HepG2 (cell line): ENCODE data around the gene NDUFS2. TPM values are rescaled to one million over a fixed set of nuclear protein-coding genes. Genes with fewer than 3 reads are reported as not detected.

ENCODE experiments used
- ARNT ChIP-seq: fragments of 450-650 bp; IDR thresholded peaks from 2 replicates; pipeline ENCODE4 v1.6.1; 2017
- CAMTA2 ChIP-seq: sonication (generic); formaldehyde crosslinking; IDR thresholded peaks from 2 replicates; pipeline ENCODE4 v1.4.0; 2020; ENCODE audit warnings: mild to moderate bottlenecking, missing genetic modification reagents, borderline replicate concordance
- ETV6 ChIP-seq: sonication (generic); formaldehyde crosslinking; conservative IDR thresholded peaks from 2 replicates; pipeline ENCODE4 v1.4.0; 2020; ENCODE audit warnings: missing genetic modification reagents
- GFI1 ChIP-seq: sonication (generic); formaldehyde crosslinking; IDR thresholded peaks from 2 replicates; pipeline ENCODE4 v1.5.0; 2020; ENCODE audit warnings: missing genetic modification reagents, mild to moderate bottlenecking, borderline replicate concordance
- GLI4 ChIP-seq: sonication (generic); formaldehyde crosslinking; IDR thresholded peaks from 2 replicates; pipeline ENCODE4 v1.5.1; 2020; ENCODE audit warnings: missing genetic modification reagents, mild to moderate bottlenecking, moderate library complexity, borderline replicate concordance
- MAFF ChIP-seq: IDR thresholded peaks from 2 replicates; pipeline ENCODE4 v1.6.1; 2011; ENCODE audit warnings: low read depth, low read length, improper control_type of control experiment
- MED13 ChIP-seq: sonication (generic); formaldehyde crosslinking; IDR thresholded peaks from 2 replicates; pipeline ENCODE4 v1.5.0; 2020; ENCODE audit warnings: missing genetic modification reagents
- SMAD3 ChIP-seq: sonication (generic); formaldehyde crosslinking; IDR thresholded peaks from 2 replicates; pipeline ENCODE4 v1.4.0; 2020; ENCODE audit warnings: missing genetic modification reagents
- THAP11 ChIP-seq: IDR thresholded peaks from 2 replicates; pipeline ENCODE4 v1.6.1; 2016; ENCODE audit warnings: missing biosample characterization, missing genetic modification reagents
- TMF1 ChIP-seq: sonication (generic); formaldehyde crosslinking; IDR thresholded peaks from 2 replicates; pipeline ENCODE4 v1.8.1; 2022; ENCODE audit warnings: low read depth, missing genetic modification reagents
- ZFX ChIP-seq: sonication (generic); formaldehyde crosslinking; IDR thresholded peaks from 2 replicates; pipeline ENCODE4 v1.4.0; 2020; ENCODE audit warnings: mild to moderate bottlenecking, low read depth, missing genetic modification reagents, moderate library complexity
- ZMYM2 ChIP-seq: sonication (generic); formaldehyde crosslinking; IDR thresholded peaks from 2 replicates; pipeline ENCODE4 v1.8.0; 2022; ENCODE audit warnings: mild to moderate bottlenecking, missing genetic modification reagents
- ZNF207 ChIP-seq: fragments of 450-650 bp; IDR thresholded peaks from 2 replicates; pipeline ENCODE4 v1.6.1; 2016; ENCODE audit warnings: antibody characterized with exemption, borderline replicate concordance
- ZNF253 ChIP-seq: sonication (generic); formaldehyde crosslinking; IDR thresholded peaks from 2 replicates; pipeline ENCODE4 v1.8.0; 2022; ENCODE audit warnings: mild to moderate bottlenecking, missing genetic modification reagents, borderline replicate concordance
- ZNF660 ChIP-seq: sonication (generic); formaldehyde crosslinking; IDR thresholded peaks from 2 replicates; pipeline ENCODE4 v1.5.1; 2020; ENCODE audit warnings: mild to moderate bottlenecking, low read depth, missing genetic modification reagents, borderline replicate concordance
- polyA plus RNA-seq, 8 experiments: library from polyadenylated mRNA; depleted of rRNA in 3 of 8; stranded (reverse) in 7 of 8; unstranded in 1 of 8; fragments of >200 nt; fragmentation: Illumina TruSeq in 4 of 8; extraction: Trizol in 4 of 8; gene quantifications; 2 replicates each; pipeline versions ENCODE4 v1.2.1 to v1.2.3, GENCODE V29; 2011 to 2016; ENCODE audit warnings: low read depth in 4 of 8, missing spikeins in 1 of 8, mixed read lengths in 1 of 8; ENCODE audit not compliant: insufficient read depth in 1 of 8
- total RNA-seq, 5 experiments: library from RNA; depleted of rRNA; stranded (reverse); fragments of >200 nt; fragmentation: Illumina TruSeq; extraction: Trizol; gene quantifications; 2 replicates each; pipeline ENCODE4 v1.2.3, GENCODE V29; 2016; ENCODE audit warnings: low read depth in 1 of 5
- TF ChIP-seq, protein P1 (sequence below): IDR thresholded peaks from 2 replicates; pipeline ENCODE4 v1.6.1; 2016; ENCODE audit warnings: mild to moderate bottlenecking
- TF ChIP-seq, protein P2 (sequence below): sonication (generic); formaldehyde crosslinking; conservative IDR thresholded peaks from 2 replicates; pipeline ENCODE4 v1.4.0; 2020; ENCODE audit warnings: mild to moderate bottlenecking, missing genetic modification reagents, moderate library complexity
- TF ChIP-seq, protein P3 (sequence below): sonication (generic); formaldehyde crosslinking; IDR thresholded peaks from 2 replicates; pipeline ENCODE4 v1.4.0; 2020; ENCODE audit warnings: missing genetic modification reagents
- TF ChIP-seq, protein P4 (sequence below): sonication (generic); formaldehyde crosslinking; IDR thresholded peaks from 2 replicates; pipeline ENCODE4 v1.4.0; 2020; ENCODE audit warnings: mild to moderate bottlenecking, missing genetic modification reagents
- TF ChIP-seq, protein P5 (sequence below): sonication (generic); formaldehyde crosslinking; IDR thresholded peaks from 2 replicates; pipeline ENCODE4 v1.5.0; 2020; ENCODE audit warnings: missing genetic modification reagents, mild to moderate bottlenecking, borderline replicate concordance
- TF ChIP-seq, protein P6 (sequence below): sonication (generic); formaldehyde crosslinking; IDR thresholded peaks from 2 replicates; pipeline ENCODE4 v1.8.0; 2022; ENCODE audit warnings: missing genetic modification reagents, mild to moderate bottlenecking, inconsistent platforms, borderline replicate concordance

NDUFS2 gene
- total and polyA plus RNA-seq, 2 of the 13 experiments (the other 11 are each of a cell fraction or from before 2014, with no cell fraction given), result 89.9 to 118 TPM

DNA sequence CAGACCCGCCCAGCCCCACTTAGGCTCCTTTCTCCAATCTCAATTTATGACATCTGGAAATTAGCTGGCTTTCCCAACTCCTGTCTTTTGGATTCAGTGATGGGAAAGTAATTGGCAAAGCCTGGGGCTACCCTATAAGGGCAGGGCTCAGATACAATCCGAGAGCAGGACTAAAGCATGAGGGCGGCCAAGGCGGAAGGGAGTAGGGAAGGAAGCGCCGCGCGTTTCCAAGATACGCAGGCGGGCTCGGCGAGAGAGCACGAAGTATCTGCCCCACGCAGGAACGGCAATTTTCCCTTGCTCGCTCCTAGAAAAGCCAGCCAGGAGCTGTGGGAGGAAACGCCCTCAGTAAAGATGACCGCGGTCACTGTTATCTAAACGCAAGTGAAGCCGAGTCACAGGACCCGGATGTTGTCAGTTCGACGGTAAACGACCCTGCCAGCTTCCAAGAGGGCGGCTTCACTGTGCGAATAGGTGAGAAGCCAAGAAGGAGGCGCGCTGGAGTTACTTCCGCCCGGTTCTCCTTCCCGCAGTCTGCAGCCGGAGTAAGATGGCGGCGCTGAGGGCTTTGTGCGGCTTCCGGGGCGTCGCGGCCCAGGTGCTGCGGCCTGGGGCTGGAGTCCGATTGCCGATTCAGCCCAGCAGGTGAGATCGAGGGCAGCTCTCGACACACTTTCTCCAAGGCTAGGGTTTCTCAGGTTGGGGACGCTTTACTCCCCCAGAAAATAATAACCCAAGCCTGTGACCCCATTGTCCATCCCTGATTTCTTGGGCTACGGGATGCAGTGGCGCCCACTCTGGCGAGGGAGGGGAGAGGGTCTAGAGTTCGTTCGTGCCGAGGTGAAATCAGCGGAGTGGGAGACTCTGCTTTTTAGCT is at the start of gene NDUFS2 (continued):
- TF ChIP-seq, protein P1, sequence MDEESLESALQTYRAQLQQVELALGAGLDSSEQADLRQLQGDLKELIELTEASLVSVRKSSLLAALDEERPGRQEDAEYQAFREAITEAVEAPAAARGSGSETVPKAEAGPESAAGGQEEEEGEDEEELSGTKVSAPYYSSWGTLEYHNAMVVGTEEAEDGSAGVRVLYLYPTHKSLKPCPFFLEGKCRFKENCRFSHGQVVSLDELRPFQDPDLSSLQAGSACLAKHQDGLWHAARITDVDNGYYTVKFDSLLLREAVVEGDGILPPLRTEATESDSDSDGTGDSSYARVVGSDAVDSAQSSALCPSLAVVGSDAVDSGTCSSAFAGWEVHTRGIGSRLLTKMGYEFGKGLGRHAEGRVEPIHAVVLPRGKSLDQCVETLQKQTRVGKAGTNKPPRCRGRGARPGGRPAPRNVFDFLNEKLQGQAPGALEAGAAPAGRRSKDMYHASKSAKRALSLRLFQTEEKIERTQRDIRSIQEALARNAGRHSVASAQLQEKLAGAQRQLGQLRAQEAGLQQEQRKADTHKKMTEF, result peak; percentile 89
- TF ChIP-seq TMF1 (CRISPR knock-in tag) (no peak; the same call in 1 of the 2 replicates), ZNF660 (no peak), THAP11 (CRISPR knock-in tag) (peak; percentile 89), GLI4 (CRISPR knock-in tag) (peak; percentile 15; the same call in 1 of the 2 replicates), ZFX (CRISPR knock-in tag) (peak; percentile 94), ZNF207 (no peak), CAMTA2 (CRISPR knock-in tag) (no peak), MAFF (no peak), ETV6 (CRISPR knock-in tag) (no peak), ZNF253 (CRISPR knock-in tag) (no peak), ZMYM2 (CRISPR knock-in tag) (no peak), GFI1 (0 out of 2 replicates have a peak, but pooled peaks have one; percentile 15), SMAD3 (CRISPR knock-in tag) (no peak; the same call in 1 of the 2 replicates), MED13 (no peak; the same call in 1 of the 2 replicates), ARNT (no peak)
- TF ChIP-seq, protein P2, sequence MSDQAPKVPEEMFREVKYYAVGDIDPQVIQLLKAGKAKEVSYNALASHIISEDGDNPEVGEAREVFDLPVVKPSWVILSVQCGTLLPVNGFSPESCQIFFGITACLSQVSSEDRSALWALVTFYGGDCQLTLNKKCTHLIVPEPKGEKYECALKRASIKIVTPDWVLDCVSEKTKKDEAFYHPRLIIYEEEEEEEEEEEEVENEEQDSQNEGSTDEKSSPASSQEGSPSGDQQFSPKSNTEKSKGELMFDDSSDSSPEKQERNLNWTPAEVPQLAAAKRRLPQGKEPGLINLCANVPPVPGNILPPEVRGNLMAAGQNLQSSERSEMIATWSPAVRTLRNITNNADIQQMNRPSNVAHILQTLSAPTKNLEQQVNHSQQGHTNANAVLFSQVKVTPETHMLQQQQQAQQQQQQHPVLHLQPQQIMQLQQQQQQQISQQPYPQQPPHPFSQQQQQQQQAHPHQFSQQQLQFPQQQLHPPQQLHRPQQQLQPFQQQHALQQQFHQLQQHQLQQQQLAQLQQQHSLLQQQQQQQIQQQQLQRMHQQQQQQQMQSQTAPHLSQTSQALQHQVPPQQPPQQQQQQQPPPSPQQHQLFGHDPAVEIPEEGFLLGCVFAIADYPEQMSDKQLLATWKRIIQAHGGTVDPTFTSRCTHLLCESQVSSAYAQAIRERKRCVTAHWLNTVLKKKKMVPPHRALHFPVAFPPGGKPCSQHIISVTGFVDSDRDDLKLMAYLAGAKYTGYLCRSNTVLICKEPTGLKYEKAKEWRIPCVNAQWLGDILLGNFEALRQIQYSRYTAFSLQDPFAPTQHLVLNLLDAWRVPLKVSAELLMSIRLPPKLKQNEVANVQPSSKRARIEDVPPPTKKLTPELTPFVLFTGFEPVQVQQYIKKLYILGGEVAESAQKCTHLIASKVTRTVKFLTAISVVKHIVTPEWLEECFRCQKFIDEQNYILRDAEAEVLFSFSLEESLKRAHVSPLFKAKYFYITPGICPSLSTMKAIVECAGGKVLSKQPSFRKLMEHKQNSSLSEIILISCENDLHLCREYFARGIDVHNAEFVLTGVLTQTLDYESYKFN, result peak; percentile 39; the same call in 1 of the 2 replicates
- TF ChIP-seq, protein P3, sequence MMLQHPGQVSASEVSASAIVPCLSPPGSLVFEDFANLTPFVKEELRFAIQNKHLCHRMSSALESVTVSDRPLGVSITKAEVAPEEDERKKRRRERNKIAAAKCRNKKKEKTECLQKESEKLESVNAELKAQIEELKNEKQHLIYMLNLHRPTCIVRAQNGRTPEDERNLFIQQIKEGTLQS (CRISPR knock-in tag), result no peak
- TF ChIP-seq, protein P4, sequence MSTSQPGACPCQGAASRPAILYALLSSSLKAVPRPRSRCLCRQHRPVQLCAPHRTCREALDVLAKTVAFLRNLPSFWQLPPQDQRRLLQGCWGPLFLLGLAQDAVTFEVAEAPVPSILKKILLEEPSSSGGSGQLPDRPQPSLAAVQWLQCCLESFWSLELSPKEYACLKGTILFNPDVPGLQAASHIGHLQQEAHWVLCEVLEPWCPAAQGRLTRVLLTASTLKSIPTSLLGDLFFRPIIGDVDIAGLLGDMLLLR (CRISPR knock-in tag), result no peak
- TF ChIP-seq, protein P5, sequence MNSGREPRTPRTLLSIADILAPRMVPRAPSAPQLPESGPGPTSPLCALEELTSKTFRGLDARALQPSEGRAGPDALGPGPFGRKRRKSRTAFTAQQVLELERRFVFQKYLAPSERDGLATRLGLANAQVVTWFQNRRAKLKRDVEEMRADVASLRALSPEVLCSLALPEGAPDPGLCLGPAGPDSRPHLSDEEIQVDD, result no peak
- TF ChIP-seq, protein P6, sequence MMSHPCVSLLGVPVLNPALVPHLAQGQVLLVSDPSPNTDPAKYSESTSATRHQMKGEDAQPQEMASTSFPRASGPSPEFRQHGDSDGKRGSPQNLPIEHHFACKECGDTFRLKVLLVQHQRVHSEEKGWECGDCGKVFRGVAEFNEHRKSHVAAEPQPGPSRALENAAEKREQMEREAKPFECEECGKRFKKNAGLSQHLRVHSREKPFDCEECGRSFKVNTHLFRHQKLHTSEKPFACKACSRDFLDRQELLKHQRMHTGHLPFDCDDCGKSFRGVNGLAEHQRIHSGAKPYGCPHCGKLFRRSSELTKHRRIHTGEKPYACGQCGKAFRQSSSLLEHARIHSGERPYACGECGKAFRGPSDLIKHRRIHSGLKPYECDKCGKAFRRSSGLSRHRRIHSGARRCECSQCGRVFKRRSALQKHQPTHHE (CRISPR knock-in tag), result no peak
